HG03196 (cell line): Measurements from ENCODE around the gene DPY19L3.
"Not testable (repeated sequence)": the region's sequence is repeated elsewhere in the genome, so short reads cannot be mapped to it uniquely, and the experiment has no call there.

ENCODE experiments used
- ATAC-seq: cut with Tn5 transposase; IDR thresholded peaks from one replicate; pipeline ENCODE4 v1.9.1; 2021; ENCODE audit not compliant: unreplicated experiment

DPY19L3 gene

DNA sequence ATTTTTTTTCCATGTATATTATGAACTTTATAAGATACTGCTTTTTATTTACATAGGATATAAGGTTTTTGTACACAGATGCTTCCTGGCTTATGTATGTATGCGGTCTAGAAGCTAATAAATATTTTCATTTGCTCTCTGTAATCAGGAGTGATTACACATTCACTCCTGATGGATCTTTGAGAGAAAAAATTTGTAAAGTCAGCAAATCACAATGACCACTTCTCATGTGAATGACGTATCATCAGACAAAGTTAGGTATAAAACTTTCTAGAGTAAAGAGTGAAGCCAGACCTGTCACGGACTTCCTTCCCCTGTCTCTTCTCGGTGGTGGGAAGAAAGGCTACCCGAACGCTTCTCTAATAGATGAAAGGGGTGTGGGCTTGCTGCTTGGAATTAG, 31.1 kb downstream of the DPY19L3 start:
- no peak for ATAC-seq

DNA sequence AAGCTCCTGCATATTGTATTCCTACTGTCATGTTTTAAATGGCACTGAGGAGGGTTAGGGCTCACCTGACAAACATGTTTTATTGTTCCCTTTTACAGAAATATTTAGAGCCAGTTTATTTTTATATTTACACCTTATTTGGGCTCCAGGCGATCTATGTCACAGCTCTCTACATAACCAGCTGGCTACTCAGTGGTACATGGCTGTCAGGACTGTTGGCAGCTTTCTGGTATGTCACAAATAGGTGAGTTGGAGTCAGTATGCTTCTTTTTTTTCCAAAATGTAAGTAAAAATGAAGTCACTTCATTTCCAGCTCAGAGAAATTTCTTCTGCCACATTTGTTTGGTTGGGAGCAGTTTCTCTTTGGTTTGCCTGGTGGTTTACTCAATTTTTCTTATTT, 31.5 kb downstream of the DPY19L3 start:
- no peak for ATAC-seq

DNA sequence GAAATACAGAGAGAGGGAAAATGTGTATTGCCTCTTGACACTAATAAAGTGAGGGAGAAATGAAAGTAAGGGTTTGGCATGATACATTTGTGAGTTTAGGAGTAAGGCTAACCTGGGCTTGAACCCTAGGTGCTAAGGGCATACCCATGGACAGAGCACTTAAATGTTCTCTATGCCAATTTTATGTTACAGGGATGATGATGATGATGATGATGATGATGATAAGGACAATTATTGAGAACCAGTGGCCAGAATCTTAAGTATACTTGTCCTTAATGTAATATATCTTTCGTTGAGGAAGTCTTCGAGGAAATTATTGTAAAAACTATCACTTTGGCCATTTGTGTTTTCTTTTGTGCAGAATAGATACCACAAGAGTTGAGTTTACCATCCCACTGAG, 33.2 kb downstream of the DPY19L3 start:
- no peak for ATAC-seq

DNA sequence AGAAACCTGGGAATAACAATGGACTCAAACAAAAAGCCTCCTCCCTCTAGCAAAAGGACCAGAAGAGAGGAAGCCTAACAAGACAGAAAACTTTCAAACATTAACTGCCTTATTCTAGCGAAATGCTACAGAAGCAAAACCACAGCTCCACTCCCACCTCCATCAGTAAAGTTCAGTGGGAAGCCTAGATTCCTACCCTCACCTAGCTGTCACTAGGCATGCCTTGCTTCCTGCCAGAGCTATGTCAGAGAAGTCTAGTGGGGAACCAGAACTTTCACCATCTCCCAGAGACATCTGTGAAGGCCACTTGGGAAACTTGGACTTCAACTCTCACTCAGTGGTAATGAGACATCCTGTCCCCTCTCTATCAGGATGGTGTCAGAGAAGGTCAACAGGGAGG, 37.1 kb downstream of the DPY19L3 start:
- ATAC-seq, result no peak

DNA sequence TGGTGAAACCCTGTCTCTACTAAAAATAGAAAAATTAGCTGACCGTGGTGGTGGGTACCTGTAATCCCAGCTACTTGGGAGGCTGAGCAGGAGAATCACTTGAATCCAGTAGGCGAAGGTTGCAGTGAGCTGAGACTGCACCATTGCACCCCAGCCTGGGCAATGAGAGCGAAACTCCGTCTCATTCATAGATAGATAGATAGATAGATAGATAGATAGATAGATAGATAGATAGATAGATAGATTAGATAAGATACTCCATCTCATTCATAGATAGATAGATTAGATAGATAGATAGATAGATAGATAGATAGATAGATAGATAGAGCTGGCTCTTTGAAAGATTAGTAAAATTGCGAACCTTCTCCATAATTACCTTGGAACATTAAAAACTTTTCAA, 42.0 kb downstream of the DPY19L3 start:
- ATAC-seq, result not testable (repeated sequence)

DNA sequence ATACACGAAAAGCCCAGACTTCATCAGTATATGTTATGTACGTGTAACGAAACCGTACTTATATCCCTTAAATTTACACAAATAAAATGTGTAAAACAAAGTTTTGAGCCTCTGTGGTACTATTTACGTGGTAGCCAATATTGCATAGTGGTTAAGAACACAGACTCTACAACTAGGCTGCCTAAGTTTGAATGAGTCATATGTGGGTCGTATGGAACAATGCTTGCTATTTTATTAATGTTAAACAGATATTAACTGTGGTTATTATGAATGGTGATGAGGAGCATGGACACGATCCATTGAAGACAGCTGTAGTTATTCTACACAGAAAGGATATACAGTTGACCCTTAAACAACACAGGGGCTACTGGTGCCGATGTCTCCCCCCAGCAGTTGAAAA, 42.5 kb downstream of the DPY19L3 start:
- ATAC-seq, result no peak

DNA sequence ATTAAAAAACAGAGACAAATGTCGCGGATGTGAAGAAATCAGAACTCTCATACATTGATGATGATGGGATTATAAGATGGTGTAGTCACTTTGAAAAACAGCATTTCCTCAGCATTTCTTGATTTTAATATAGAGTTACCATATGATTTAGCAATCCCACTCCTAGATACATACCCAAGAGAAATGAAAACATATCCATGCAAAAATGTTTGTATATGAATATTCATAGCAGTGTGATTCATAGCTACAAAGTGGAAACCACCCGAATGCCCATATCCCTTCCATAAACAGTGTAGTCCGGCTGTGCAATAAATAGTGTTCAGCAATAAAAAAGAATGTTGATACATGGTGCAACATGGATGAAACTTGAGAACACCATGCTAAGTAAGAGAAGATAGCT, 44.6 kb downstream of the DPY19L3 start:
- no peak for ATAC-seq

DNA sequence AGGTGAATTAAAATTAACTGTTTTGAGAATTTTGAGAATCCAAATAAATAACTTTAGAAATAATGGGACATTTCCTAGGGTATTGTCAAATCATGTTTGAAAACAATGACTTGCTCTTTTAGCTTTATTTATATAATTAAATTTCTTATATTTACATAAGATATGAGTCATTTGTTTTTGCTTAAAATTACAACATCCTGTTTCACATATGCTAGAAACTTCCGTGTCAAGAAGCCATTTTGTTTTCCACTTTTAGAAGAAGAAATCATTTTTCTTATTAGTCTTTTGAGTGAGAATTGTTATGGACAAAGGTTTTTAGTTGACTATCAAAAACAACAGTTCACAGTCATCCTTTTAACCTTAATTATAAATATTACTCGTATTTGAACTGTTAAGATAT, 48.2 kb downstream of the DPY19L3 start:
- ATAC-seq, result no peak

DNA sequence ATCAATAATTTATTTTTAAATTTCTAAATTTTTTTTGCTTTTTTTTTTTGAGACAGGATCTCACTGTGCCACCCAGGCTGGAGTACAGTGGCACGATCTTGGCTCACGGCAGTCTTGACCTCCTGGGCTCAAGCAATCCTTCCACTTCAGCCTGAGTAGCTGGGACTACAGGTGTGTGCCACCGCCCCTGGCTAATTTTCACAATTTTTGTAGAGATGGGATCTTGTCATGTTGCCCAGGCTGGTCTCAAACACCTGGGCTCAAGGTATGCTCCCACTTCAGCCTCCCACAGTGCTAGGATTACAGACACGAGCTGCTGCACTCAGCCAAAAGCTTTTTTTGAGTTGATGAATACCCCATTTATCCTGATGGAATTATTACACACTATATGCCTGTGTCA, 50.8 kb downstream of the DPY19L3 start:
- no peak for ATAC-seq

DNA sequence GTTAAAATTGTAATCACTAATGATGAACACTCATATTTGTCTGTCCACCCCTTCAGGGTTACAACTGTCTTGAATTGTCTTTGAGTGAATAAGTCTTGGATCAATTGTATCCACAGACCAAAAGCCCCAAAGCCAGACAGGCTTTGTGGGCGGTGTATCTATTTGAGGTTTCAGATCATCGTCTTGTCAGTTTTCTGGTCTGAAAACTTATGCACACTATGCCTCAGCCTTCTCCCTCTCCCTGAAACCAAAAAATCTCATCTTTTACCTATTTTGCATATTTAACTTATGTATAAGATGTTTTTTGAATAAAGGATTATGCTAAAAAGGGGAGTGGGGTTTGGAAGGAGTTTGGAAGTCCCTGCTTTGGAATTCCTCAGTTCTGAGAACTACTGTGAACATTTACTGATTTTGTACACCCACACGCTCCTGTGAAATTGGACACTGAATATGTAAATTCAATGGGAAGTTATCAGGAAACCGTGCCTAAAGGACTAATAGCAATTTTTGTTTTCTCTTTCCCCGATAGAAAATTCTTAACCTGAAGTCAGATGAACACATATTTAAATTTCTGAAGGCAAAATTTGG, 52.1 kb downstream of the DPY19L3 start:
- ATAC-seq, result no peak

DNA sequence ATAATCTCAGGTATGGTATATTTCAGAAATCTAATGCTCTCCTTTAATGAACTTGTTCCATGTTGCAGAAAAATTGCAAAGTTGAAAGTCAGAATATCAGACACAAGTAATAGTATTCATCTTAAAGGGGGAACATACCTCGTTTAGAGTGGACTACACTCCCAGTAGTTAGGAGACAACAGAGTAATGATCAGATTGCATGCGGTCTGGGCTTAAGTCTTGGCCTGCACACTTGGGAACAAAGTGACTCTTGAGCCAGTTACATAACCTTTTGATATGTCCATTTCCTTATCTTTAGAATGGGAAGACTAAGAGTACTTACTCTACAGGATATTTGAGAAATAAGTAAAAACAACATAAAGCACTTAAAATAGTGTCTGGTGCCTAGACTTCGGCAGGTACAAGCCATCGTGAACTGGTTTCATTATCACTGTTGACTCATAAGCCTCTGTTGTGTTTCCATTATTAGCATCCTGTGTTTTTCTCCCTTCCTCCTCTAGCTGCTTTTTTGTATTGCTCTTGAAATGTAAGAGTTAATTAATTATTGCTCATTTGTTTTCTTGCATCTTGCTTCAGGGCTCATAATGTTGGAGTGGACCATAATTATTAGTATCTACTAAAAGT, 53.0 kb downstream of the DPY19L3 start:
- peak; percentile 83 for ATAC-seq

DNA sequence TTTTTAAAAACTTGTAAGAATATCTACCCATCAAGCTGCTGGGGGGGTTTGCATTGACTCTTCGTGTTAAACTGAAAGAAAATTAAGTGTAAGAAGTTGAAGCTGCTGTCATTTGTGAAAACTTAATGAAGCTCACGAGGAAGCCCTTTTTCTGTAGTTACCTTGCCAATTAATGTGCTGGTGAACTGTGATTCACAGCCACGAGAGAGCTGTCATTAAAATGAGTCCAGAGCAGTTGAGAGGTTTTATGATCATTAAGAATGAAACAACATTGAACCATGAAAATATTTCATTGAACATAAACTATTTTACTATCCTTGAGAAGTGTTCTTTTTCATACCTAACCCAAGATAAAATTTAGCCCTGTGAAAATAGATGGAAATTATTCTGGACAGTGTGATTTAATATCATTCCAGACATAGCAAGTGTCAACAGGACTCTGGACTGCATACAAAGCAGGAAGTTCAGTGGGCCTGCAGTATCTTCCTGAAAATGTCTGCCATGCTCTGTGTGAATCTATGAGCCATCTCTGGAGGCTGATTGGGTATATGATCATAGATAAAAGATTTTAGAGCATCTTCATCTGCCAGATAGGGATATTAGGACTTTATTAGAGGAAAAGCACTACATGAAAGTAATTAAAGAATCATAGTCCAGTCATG, 53.8 kb downstream of the DPY19L3 start:
- no peak for ATAC-seq

DNA sequence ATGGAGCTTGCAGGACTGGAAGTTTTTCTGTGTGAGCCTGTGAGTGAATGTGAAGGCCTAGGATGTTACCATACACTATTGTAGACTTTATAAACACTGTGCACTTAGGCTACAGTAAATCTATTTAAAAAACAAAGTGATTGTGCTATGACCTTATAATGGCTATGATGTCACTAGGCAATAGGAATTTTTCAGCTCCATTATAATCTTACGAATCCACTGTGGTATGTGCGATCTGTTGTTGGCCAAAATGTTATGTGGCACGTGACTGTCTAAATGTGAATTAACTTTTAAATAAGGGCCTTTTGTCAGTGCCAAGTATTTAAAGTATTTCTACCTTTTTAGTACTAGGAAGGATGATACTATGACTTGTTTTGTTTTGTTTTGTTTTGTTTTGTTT, 54.9 kb downstream of the DPY19L3 start:
- no peak for ATAC-seq

DNA sequence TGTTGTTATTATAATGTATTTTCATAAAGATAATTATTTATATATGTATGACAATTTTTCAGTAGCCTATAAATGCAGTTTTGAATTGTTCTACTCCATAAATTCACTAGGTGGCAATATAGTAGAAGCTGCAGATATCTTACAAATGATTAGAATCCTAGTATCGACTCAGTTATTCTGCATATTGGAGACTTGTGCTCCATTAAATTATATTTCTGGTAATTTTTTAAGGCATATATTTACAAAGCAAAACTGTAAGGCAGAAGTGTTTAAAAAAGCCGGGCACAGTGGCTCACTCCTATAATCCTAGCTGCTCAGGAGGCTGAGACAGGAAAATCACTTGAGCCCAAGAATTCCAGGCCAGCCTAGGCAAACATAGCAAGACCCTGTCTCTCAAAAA, 58.7 kb downstream of the DPY19L3 start:
- no peak for ATAC-seq

DNA sequence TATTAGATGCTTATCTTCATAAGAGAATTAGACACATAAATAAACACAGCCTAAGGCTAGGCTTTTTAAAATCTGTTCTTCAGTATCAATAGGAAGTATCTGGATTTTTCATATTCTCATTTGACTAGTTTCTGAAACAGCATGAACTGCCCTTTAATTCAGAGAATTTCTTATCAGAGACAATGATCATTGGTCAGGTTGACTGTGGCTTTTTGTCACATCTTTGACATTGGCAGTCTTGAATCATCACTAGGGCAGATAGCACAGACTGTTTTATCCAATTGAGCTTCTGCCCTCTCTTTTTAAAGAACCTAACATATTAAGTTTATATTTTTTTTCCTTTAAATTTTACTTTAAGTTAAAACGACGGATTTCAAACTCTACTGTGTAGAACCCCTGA, 59.6 kb downstream of the DPY19L3 start:
- ATAC-seq, result no peak

DNA sequence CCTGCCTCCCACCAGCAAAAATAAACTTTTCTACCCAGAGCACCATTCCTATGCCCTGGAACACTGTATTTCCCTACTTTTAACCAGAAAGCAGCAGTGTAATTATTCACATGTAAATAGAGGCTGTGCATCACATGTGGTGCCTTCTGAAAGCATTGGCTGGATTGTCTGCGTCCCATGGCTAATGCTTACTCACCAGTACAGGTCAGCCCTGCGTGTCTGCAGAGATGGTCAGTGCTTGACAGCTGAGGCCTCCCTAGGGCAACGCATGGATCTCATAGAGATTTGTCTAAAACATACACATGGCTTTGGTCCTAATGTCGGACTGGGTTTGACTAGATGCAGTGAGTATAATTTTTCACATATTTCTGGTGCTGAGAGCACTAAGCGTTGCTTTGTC, 64.2 kb downstream of the DPY19L3 start:
- ATAC-seq, result no peak

DNA sequence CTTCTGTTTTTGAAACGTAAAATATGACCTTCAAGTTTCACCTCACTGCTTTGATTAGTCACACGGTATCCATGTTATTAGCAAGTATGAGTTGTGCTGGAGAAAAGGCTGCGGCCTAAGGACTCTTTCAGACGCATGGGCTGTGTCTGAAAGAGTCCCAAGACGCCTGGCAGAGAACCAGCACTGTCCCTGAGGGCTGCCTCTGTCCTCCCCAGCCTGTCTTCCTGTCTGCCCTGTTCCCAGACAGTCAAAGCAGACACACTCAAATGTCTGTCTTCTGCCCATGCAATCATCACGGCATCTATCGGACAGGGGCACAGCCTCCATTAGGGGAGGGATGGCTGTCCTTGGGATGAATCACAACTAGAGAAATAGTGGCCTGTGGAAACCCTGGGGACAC, 65.5 kb downstream of the DPY19L3 start:
- no peak for ATAC-seq

DNA sequence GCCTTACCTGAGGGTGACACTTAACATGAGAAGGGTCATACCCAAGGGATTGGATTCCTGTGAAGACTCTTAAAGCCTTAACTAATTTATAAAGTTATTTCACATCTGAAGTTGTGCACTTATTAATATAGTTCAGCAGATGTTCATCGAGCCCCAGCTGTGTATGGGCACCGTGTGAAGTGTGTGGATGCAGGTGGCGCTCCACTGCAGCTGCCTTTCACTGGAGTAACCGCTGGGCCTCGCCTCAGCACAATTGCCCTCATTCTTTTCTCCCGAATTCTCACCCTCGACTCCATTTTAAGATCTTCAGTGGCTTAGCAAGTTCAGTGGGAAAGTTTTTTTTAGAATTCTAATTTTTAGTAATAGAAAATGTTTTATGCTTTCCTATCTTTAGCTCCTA, 66.2 kb downstream of the DPY19L3 start:
- no peak for ATAC-seq

DNA sequence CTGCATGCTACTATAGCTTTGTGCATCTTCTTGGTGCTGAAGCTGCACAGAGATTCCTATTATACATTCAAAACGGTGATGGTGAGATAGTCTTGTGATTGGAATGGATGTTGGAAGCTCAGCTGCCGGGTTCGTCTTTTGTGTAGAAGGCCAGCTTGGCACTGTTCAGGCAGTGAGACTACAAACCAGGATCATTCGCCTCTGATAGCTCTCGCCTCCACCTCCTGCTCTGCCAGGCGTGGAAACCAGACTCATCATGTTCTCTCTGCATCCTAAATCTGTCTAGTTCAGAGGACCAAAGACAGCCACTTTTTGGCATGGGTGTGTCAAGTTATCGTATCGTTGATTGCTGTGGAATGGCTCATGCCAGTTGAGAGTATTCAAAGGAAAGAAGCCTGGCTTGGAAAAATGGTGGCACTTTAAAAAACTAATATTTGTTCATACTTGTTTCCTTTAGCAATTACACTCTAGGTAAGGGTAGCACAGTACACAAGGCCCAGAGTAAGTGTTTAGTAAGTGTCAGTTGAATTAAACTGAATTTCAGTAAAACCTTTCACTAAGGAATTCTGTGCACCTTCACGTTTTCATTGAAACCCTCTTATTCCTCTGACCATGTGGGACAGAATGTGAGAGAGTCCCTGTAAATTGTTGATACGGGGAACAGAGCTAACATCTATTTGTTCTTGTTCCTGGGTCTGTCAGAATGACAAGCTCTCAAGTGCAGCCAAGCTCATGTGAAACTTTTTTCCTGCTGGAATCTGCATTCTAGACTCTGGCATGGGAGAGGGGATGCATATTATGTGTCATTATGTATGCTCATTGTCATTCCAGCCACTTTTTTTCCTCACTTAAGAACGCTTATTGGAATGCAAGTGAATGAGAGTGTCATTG, 69.8 kb downstream of the DPY19L3 start:
- ATAC-seq, result no peak

DNA sequence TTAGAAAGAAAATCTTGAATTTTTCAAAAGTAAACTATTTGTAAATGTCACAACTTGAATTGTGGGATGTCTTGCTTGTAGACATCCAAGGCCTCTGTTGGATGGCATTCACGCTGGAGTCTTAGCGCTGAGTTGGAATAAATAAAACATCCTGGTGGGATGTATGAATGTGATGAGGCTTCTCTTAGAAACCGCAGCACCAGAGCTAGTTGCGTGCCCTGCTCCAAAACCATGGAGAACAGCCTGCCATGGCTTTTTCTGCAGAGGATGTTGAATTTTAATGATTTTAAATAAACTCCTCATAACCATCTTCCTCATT, 70.4 kb downstream of the DPY19L3 start:
- no peak for ATAC-seq

DNA sequence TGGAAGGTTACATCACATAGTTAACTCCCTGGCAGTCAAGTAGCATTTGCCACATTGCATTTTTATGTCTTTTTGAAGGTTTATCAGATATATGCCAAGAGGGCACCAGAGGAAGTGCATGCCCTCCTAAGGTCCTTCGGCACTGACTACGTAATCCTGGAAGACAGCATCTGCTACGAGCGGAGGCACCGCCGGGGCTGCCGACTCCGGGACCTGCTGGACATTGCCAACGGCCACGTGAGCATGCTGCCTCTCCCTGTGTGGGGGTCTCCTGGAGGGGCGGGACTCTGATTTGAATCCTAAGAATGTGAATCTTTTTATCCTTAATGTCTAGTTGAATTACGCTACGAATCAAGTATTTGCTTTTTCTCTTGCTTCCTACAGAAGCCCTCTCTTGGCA, 74.8 kb downstream of the DPY19L3 start:
- no peak for ATAC-seq

DNA sequence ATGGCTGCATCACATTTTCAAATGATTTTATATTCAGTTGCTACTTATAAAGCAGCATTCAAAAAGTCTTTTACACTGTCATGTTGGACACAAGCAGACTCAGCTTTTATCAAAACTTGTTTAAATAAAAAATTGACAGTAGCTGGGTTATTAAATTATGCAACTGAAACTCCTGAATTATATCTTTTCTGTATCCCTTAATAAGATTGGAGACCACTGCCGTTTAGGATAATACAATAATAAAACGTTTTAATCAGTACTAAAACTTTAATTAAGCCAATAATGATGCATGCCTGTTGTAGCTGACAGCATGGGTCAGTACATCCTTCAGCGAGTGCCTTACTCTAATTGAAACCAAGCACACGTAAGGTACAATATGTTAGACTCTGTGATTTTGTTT, 78.0 kb downstream of the DPY19L3 start:
- no peak for ATAC-seq
